Testis (tissue), 3 donors: ENCODE measurements around the gene OR6C68. TPM values are rescaled to one million over a fixed set of nuclear protein-coding genes. Genes with fewer than 3 reads are reported as not detected.

Experiments
- DNase-seq: peaks from one replicate; pipeline ENCODE4 v3.0.0-alpha.2; 2019
- H3K27ac ChIP-seq, 2 donors: fragments of 200-600 bp; sonication (generic); one replicate each; pipeline ENCODE4 v1.5.1; 2019
- H3K27me3 ChIP-seq: fragments of 200-600 bp; sonication (generic); one replicate; pipeline ENCODE4 v1.5.1; 2019
- H3K36me3 ChIP-seq: fragments of 200-600 bp; sonication (generic); one replicate; pipeline ENCODE4 v1.5.1; 2017; ENCODE audit warnings: low read depth; ENCODE audit errors: missing control alignments
- H3K4me1 ChIP-seq: fragments of 200-600 bp; sonication (generic); one replicate; pipeline ENCODE4 v1.5.1; 2019
- H3K4me3 ChIP-seq, 2 donors: fragments of 200-600 bp; sonication (generic); one replicate each; pipeline ENCODE4 v1.5.1; 2017 to 2019
- H3K9me3 ChIP-seq: fragments of 200-600 bp; sonication (generic); one replicate; pipeline ENCODE4 v1.5.1; 2017
- POLR2A ChIP-seq: fragments of 450-650 bp; IDR thresholded peaks from one replicate; pipeline ENCODE4 v1.6.1; 2017; ENCODE audit warnings: antibody characterized with exemption, mild to moderate bottlenecking, moderate library complexity
- WGBS, 2 donors: methylation state at CpG; one replicate each; pipeline ENCODE4 v1.1.5; 2018; 5-methylcytosine and 5-hydroxymethylcytosine counted together
- intact Hi-C: fragments of 100-400 bp; cut with DNase I; formaldehyde crosslinking; loops from one replicate; pipeline ENCODE4 v1.15.1; 2023; ENCODE audit warnings: low total_unique reads
- polyA plus RNA-seq: library from polyadenylated mRNA; stranded (reverse); fragments of 350-450 nt; fragmentation: Illumina TruSeq; extraction: RNeasy Lipid Tissue Mini Kit (QIAGEN cat#74804); gene quantifications from one replicate; pipeline ENCODE4 v1.2.3, GENCODE V29; 2014; ENCODE audit warnings: low read depth, low replicate concordance; ENCODE audit not compliant: insufficient read depth
- total RNA-seq, 2 donors: library from RNA; depleted of rRNA; stranded (reverse); fragments of >200 nt; gene quantifications; one replicate each; pipeline ENCODE4 v1.2.3, GENCODE V29; 2016
- TF ChIP-seq, protein P1 (sequence below), 3 experiments: fragments of 450-650 bp in 2 of 3; fragments of 200-600 bp in 1 of 3; sonication (generic) in 1 of 3; IDR thresholded peaks; one replicate each; pipeline ENCODE4 v1.5.1; 2016 to 2019; ENCODE audit warnings: antibody characterized with exemption in 3 of 3, mild to moderate bottlenecking in 2 of 3, moderate library complexity in 1 of 3

OR6C68 gene
- total and polyA plus RNA-seq, 3 donors from 2014 or later, result not detected

DNA sequence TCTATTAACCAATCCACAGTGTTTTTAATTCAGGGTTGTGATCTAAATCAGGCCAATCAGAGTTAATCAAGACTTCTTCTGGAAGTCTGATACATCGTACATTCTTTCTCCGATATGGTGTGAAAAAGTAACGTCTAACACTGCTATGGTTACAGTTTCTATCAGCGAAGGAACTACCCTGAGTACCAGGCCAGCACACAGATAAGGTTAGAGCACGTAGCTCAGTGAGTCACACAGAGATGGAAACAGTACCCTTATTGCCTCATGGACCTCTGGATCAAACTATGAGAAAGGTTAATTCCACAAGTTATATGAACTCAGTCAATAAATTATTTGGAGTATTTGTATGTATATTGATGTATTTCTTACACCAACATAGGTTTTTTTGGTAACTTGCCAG, 3.3 kb downstream of the OR6C68 start:
- Histone ChIP-seq H3K36me3 (no peaks in the 10 kb centered on the region), H3K4me1 (peaks cover 8% of the 10 kb centered on the region), H3K9me3 (no peaks in the 10 kb centered on the region), H3K27me3 (no peaks in the 10 kb centered on the region), H3K27ac (peak overlapping the region; percentile 50), H3K4me3 (no peak overlapping the region)
- 49 to 85% methylated on average over 5 of the region's 5 CpGs for WGBS, 2 donors
- intact Hi-C loops, result no loop called here
- DNase-seq, result peak; percentile 60
- no peak for TF ChIP-seq POLR2A
- TF ChIP-seq, protein P1, sequence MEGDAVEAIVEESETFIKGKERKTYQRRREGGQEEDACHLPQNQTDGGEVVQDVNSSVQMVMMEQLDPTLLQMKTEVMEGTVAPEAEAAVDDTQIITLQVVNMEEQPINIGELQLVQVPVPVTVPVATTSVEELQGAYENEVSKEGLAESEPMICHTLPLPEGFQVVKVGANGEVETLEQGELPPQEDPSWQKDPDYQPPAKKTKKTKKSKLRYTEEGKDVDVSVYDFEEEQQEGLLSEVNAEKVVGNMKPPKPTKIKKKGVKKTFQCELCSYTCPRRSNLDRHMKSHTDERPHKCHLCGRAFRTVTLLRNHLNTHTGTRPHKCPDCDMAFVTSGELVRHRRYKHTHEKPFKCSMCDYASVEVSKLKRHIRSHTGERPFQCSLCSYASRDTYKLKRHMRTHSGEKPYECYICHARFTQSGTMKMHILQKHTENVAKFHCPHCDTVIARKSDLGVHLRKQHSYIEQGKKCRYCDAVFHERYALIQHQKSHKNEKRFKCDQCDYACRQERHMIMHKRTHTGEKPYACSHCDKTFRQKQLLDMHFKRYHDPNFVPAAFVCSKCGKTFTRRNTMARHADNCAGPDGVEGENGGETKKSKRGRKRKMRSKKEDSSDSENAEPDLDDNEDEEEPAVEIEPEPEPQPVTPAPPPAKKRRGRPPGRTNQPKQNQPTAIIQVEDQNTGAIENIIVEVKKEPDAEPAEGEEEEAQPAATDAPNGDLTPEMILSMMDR (IDR thresholded peaks at IDR 0.05), result no peak

DNA sequence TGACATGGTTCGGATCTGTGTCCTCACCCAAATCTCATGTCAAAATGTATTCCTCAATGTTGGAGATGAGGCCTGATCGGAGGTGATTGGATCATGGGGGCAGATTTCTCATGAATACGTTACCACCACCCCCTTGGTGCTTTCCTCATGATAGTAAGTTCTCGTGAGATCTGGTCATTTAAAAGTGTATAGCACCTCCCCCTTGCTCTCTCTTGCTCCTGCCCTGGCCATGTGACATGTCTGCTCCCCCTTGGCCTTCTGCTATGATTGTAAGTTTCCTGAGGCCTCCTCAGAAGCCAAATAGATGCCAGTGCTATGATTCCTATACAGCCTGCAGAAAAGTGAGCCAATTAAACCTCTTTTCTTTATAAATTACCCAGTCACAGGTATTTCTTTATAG, 7.1 kb downstream of the OR6C68 start:
- no peak for DNase-seq
- Histone ChIP-seq H3K27me3 (no peaks in the 10 kb centered on the region), H3K27ac (peak overlapping the region; percentile 68 to 69), H3K9me3 (no peaks in the 10 kb centered on the region), H3K4me3 (no peak overlapping the region), H3K4me1 (peaks cover 8% of the 10 kb centered on the region), H3K36me3 (no peaks in the 10 kb centered on the region)
- intact Hi-C loops, result no loop called here
- TF ChIP-seq, protein P1 (IDR thresholded peaks at IDR 0.05), result no peak
- no peak for TF ChIP-seq POLR2A
- WGBS, 2 donors, result 73 to 75% methylated on average over 4 of the region's 4 CpGs

DNA sequence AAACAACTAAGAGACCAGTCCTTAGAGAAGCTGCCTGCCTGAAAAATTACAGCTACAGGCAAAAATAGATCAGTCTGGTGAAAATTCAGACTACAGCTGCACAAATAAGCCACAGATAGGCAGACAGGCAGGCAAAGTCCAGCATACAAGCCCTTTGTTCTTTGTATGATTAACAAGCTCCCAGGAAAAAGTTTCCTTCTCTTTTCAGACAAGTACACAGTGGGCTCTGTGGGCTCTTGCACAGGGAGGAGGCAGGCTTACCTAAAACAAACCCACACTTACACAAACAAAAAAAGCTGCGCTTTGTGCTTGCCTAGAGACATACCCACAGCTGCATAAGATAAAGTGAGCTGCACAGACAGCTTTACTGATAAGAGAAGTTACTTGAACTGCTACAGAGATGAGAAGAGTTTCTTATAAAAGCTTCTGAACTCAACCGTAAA, 7.7 kb downstream of the OR6C68 start:
- no peaks in the 10 kb centered on the region for H3K9me3 ChIP-seq
- peak; percentile 67 for DNase-seq
- H3K4me3 ChIP-seq, result no peak overlapping the region
- intact Hi-C loops, result no loop called here
- peaks cover 8% of the 10 kb centered on the region for H3K4me1 ChIP-seq
- TF ChIP-seq POLR2A, result no peak
- TF ChIP-seq, protein P1 (IDR thresholded peaks at IDR 0.05), result no peak
- H3K36me3 ChIP-seq, result no peaks in the 10 kb centered on the region
- peak overlapping the region; percentile 68 to 69 for H3K27ac ChIP-seq
- 19 to 26% methylated on average over 2 of the region's 2 CpGs for WGBS, 2 donors
- no peaks in the 10 kb centered on the region for H3K27me3 ChIP-seq

DNA sequence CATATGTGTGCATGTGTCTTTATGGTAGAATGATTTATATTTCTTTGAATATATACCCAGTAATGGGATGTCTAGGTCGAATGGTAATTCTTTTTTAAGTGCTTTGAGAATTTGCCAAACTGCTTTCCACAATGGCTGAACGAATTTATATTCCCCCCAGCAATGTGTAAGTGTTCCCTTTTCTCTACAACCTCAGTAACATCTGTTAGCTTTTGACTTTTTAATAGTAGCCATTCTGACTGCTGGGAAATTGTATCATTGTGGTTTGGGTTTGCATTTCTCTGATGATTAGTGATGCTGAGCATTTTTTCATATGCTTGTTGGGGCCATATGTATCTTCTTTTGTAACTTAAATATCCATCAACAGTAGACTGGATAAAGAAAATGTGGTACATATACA, 9.4 kb downstream of the OR6C68 start:
- no peak for TF ChIP-seq POLR2A
- TF ChIP-seq, protein P1 (IDR thresholded peaks at IDR 0.05), result no peak
- DNase-seq, result no peak
- H3K4me3 ChIP-seq, result no peak overlapping the region
- WGBS, 2 donors, result 46 to 55% methylated on average over 2 of the region's 2 CpGs
- intact Hi-C loops, result no loop called here
- H3K36me3 ChIP-seq, result no peaks in the 10 kb centered on the region
- H3K27me3 ChIP-seq, result no peaks in the 10 kb centered on the region
- no peaks in the 10 kb centered on the region for H3K9me3 ChIP-seq
- no peak overlapping the region for H3K27ac ChIP-seq
- peaks cover 4% of the 10 kb centered on the region for H3K4me1 ChIP-seq

DNA sequence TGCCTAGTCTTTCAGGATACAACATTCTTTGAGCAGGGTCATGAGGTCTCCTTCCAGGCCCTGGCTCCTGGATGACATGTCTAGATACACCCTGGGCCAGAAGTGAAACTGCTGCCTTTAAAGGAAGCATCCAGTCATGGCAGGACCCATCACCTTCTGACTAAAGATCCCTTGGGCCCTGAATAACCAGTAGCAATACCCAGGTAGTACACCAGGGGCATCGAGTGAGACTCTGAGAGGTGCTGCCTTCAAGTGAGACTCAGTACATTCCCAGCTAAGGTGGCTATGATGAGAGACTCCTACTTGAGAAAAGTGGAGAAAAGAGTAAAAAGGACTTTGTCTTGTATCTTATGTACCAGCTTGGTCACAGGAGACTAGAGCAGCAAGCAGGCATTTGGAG, 23.5 kb downstream of the OR6C68 start:
- TF ChIP-seq POLR2A, result no peak
- TF ChIP-seq, protein P1 (IDR thresholded peaks at IDR 0.05), result peak in 1 of 3 experiments; percentile 8
- Histone ChIP-seq H3K4me3 (no peak overlapping the region), H3K27ac (no peak overlapping the region), H3K4me1 (no peaks in the 10 kb centered on the region), H3K9me3 (no peaks in the 10 kb centered on the region), H3K36me3 (no peaks in the 10 kb centered on the region), H3K27me3 (no peaks in the 10 kb centered on the region)
- intact Hi-C loops, result no loop called here
- WGBS, 2 donors, result 63 to 77% methylated on average over 1 of the region's 1 CpG
- DNase-seq, result no peak
